Measurements from ENCODE around the gene SPATA46.
A peak's percentile ranks its signal among the peaks of the same experiment; 100 is the strongest.
"Not testable (repeated sequence)": the region's sequence is repeated elsewhere in the genome, so short reads cannot be mapped to it uniquely, and the experiment has no call there.

SPATA46 gene

DNA sequence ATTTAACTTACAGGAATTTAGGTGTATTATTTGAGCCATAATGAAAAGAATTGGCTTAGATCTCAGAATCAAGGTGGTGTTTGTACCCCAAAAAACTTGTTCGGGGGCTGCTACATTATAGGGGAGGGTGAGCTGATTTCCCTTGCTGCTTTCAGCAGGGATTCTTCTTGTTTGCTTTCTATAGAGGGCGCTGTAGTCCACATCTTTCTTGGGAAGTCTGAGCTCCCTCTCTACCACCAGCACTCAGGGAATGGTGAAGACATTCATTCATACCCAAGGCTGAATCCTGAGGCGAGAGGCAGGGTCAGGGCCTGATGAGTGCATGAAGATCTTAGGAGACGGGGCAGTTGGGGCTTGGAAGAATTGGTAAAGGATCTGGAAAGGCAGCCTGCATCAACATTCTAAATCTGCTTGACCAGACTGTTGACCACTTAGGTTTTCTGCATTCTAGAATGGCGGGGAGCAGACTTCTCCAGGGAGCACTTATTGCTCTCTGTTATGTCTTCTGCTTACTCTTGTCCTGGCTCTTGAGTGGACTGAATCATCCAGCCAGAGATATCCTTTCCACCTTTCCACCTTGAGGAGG is 18.9 kb downstream of the SPATA46 start:
- Histone ChIP-seq H3K27me3 (ENCODE audit: control insufficient read depth, low read length) (peaks cover 2% of the 10 kb centered on the region), H3K4me1 (ENCODE audit: control insufficient read depth, low read length) (no peaks in the 10 kb centered on the region), H3K79me2 (ENCODE audit: control insufficient read depth, low read length) (no peaks in the 10 kb centered on the region), H4K20me1 (ENCODE audit: control insufficient read depth, insufficient read depth, low read depth, low read length) (no peaks in the 10 kb centered on the region), H3K36me3 (ENCODE audit: control insufficient read depth, low read length) (no peaks in the 10 kb centered on the region), H3F3A (ENCODE audit: control insufficient read depth, insufficient read depth) (no peaks in the 10 kb centered on the region), H3K9me3 (ENCODE audit: control insufficient read depth, insufficient read depth, low read length) (no peaks in the 10 kb centered on the region), H3K4me2 (ENCODE audit: low read length) (no peak overlapping the region), H3K9me2 (replicated peaks; ENCODE audit: control insufficient read depth, low read length) (no peaks in the 10 kb centered on the region), H3K4me3 (ENCODE audit: low read length) (no peak overlapping the region), H3K27ac (ENCODE audit: low read depth, low read length) (no peak overlapping the region)
- no peak for TF ChIP-seq EZH2phosphoT487 (IDR thresholded peaks at IDR 0.05; ENCODE audit: borderline replicate concordance, low read length)
- TF ChIP-seq, protein P1, sequence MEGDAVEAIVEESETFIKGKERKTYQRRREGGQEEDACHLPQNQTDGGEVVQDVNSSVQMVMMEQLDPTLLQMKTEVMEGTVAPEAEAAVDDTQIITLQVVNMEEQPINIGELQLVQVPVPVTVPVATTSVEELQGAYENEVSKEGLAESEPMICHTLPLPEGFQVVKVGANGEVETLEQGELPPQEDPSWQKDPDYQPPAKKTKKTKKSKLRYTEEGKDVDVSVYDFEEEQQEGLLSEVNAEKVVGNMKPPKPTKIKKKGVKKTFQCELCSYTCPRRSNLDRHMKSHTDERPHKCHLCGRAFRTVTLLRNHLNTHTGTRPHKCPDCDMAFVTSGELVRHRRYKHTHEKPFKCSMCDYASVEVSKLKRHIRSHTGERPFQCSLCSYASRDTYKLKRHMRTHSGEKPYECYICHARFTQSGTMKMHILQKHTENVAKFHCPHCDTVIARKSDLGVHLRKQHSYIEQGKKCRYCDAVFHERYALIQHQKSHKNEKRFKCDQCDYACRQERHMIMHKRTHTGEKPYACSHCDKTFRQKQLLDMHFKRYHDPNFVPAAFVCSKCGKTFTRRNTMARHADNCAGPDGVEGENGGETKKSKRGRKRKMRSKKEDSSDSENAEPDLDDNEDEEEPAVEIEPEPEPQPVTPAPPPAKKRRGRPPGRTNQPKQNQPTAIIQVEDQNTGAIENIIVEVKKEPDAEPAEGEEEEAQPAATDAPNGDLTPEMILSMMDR (IDR thresholded peaks at IDR 0.05; ENCODE audit: low read depth, low read length, poor library complexity, severe bottlenecking): peak; percentile 59

DNA sequence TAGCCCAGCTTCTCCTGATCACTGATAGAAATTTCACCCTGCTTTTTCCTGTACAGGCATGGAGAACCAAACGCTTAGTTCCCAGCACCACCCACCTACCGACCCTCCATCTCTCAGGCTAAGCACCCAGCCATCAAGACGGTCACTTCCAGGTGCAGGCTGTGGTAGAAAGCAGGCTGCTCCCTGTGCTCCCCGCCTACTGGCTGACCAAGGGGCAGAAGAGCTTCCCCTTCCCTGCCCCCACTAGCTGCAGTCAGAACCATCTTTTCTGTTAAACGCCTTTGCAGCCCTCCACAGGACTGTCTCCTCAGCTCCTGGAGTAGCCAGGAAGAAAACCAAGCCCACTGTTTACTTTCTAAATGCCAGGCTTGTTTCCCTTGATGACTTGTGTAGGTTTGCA is 23.0 kb downstream of the SPATA46 start:
- H3K27me3 ChIP-seq (ENCODE audit: control insufficient read depth, low read length): peaks cover 5% of the 10 kb centered on the region
- no peak for TF ChIP-seq EZH2phosphoT487 (IDR thresholded peaks at IDR 0.05; ENCODE audit: borderline replicate concordance, low read length)
- TF ChIP-seq, protein P1 (IDR thresholded peaks at IDR 0.05; ENCODE audit: low read depth, low read length, poor library complexity, severe bottlenecking): no peak
- H3K4me2 ChIP-seq (ENCODE audit: low read length): no peak overlapping the region
- no peaks in the 10 kb centered on the region for H3K9me2 ChIP-seq (replicated peaks; ENCODE audit: control insufficient read depth, low read length)
- H3K79me2 ChIP-seq (ENCODE audit: control insufficient read depth, low read length): no peaks in the 10 kb centered on the region
- no peaks in the 10 kb centered on the region for H4K20me1 ChIP-seq (ENCODE audit: control insufficient read depth, insufficient read depth, low read depth, low read length)
- H3K4me3 ChIP-seq (ENCODE audit: low read length): no peak overlapping the region
- H3K27ac ChIP-seq (ENCODE audit: low read depth, low read length): no peak overlapping the region
- H3K36me3 ChIP-seq (ENCODE audit: control insufficient read depth, low read length): no peaks in the 10 kb centered on the region
- no peaks in the 10 kb centered on the region for H3F3A ChIP-seq (ENCODE audit: control insufficient read depth, insufficient read depth)
- no peaks in the 10 kb centered on the region for H3K4me1 ChIP-seq (ENCODE audit: control insufficient read depth, low read length)
- H3K9me3 ChIP-seq (ENCODE audit: control insufficient read depth, insufficient read depth, low read length): no peaks in the 10 kb centered on the region

DNA sequence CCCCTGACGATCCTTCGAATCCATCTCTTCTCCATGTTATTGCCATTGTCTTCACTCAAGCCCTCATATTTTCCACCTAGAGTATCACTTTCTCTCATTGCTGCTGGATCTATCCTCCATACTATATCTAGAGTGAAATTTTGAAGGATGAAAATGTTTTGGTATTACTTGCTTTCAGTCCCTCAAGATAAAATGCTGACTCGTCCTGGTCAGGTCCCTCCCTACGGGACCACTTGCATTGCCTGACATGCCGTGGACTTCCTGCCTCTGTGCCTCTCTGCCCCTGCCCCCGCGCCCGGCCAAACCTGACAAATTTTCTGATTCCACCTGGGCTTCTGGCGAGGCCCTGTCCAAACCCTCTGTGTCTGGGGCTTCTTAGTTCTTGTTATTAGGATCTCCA is 23.6 kb downstream of the SPATA46 start:
- TF ChIP-seq, protein P1 (IDR thresholded peaks at IDR 0.05; ENCODE audit: low read depth, low read length, poor library complexity, severe bottlenecking): no peak
- no peak for TF ChIP-seq EZH2phosphoT487 (IDR thresholded peaks at IDR 0.05; ENCODE audit: borderline replicate concordance, low read length)
- no peaks in the 10 kb centered on the region for H3F3A ChIP-seq (ENCODE audit: control insufficient read depth, insufficient read depth)
- H3K9me2 ChIP-seq (replicated peaks; ENCODE audit: control insufficient read depth, low read length): no peaks in the 10 kb centered on the region
- no peaks in the 10 kb centered on the region for H4K20me1 ChIP-seq (ENCODE audit: control insufficient read depth, insufficient read depth, low read depth, low read length)
- no peaks in the 10 kb centered on the region for H3K9me3 ChIP-seq (ENCODE audit: control insufficient read depth, insufficient read depth, low read length)
- no peaks in the 10 kb centered on the region for H3K36me3 ChIP-seq (ENCODE audit: control insufficient read depth, low read length)
- H3K4me2 ChIP-seq (ENCODE audit: low read length): no peak overlapping the region
- H3K27ac ChIP-seq (ENCODE audit: low read depth, low read length): no peak overlapping the region
- no peaks in the 10 kb centered on the region for H3K79me2 ChIP-seq (ENCODE audit: control insufficient read depth, low read length)
- peaks cover 5% of the 10 kb centered on the region for H3K27me3 ChIP-seq (ENCODE audit: control insufficient read depth, low read length)
- no peaks in the 10 kb centered on the region for H3K4me1 ChIP-seq (ENCODE audit: control insufficient read depth, low read length)
- no peak overlapping the region for H3K4me3 ChIP-seq (ENCODE audit: low read length)

DNA sequence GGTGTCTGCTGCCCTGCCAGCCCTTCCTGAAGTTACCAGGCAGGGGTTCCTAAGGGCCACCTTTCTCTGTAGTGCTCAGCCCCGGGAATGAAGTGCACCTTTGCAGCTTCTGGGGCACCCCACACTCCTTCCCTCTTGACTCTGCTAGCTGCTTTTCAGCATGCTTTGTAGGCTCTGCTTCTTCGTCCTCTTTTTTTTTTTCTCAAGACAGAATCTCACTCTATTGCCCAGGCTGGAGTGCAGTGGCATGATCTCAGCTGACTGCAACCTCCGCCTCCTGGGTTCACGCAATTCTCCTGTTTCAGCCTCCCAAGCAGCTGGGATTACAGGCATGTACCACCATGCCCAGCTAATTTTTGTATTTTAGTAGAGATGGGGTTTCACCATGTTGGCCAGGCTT is 24.8 kb downstream of the SPATA46 start:
- not testable (repeated sequence) for H3K79me2 ChIP-seq (ENCODE audit: control insufficient read depth, low read length); H3K4me2 ChIP-seq (ENCODE audit: low read length); H3F3A ChIP-seq (ENCODE audit: control insufficient read depth, insufficient read depth); H3K36me3 ChIP-seq (ENCODE audit: control insufficient read depth, low read length); H3K27me3 ChIP-seq (ENCODE audit: control insufficient read depth, low read length); H3K4me1 ChIP-seq (ENCODE audit: control insufficient read depth, low read length); H3K9me2 ChIP-seq (replicated peaks; ENCODE audit: control insufficient read depth, low read length); H4K20me1 ChIP-seq (ENCODE audit: control insufficient read depth, insufficient read depth, low read depth, low read length); H3K27ac ChIP-seq (ENCODE audit: low read depth, low read length); H3K9me3 ChIP-seq (ENCODE audit: control insufficient read depth, insufficient read depth, low read length); H3K4me3 ChIP-seq (ENCODE audit: low read length)
